HCT116 (cell line): Measurements from ENCODE around the gene LSS. TPM values are rescaled to one million over a fixed set of nuclear protein-coding genes. Genes with fewer than 3 reads are reported as not detected.

Experiments used
- ATAC-seq: fragments of 200-7000 bp; cut with Tn5 transposase; 2 replicates; pipeline ENCODE4 v1.9.1; 2020; ENCODE audit warnings: mild to moderate bottlenecking, moderate library complexity
- BruUV-seq: library from RNA; stranded (reverse); fragments of 400-500 nt; replicated peaks from 2 replicates; lab custom pipeline; 2021; lab: Mats Ljungman, UMichigan
- CTCF ChIA-PET: fragments of 300-600 bp; sonication (Branson Sonifier 250); formaldehyde crosslinking; loops from one replicate; lab custom pipeline; 2021; ENCODE audit warnings: antibody characterized with exemption; lab: Charles Lee
- POLR2A ChIA-PET: fragments of 300-600, 350-600 bp; sonication (Branson Sonifier 250); formaldehyde crosslinking; loops from one replicate; lab custom pipeline; 2021; ENCODE audit warnings: antibody characterized with exemption; lab: Charles Lee
- RAD21 ChIA-PET, 2 experiments: fragments of 300-600 bp; sonication (Branson Sonifier 250); formaldehyde crosslinking; loops; one replicate each; lab custom pipeline; 2023; ENCODE audit warnings: low total read pairs in 2 of 2; ENCODE audit not compliant: uncharacterized antibody in 2 of 2, unreplicated experiment in 2 of 2, low non-redundant PET in 1 of 2; lab: Charles Lee
- DNase-seq: peaks from one replicate; pipeline ENCODE4 v3.0.0-alpha.2; 2010; ENCODE audit warnings: low read depth, low spot score
- H2AFZ ChIP-seq: fragments of 200-600 bp; shearing (Covaris generic), sonication (generic); 2 replicates; pipeline ENCODE4 v1.6.1; 2017; ENCODE audit warnings: low read depth, mixed run types, mixed read lengths, antibody characterized with exemption, low read length; ENCODE audit not compliant: poor library complexity, severe bottlenecking
- H3K27ac ChIP-seq: 2 replicates; pipeline ENCODE4 v1.5.1; 2012; ENCODE audit warnings: low read depth, low read length
- H3K27me3 ChIP-seq: fragments of 200-600 bp; sonication (generic); 2 replicates; pipeline ENCODE4 v1.6.1; 2016; ENCODE audit warnings: mixed run types, low read length, mixed read lengths; ENCODE audit not compliant: insufficient read depth
- H3K36me3 ChIP-seq, 2 experiments: fragments of 200-500 bp in 1 of 2; fragments of 200-600 bp in 1 of 2; sonication (Bioruptor generic) in 1 of 2; sonication (generic) in 1 of 2; 2 replicates each; pipeline versions ENCODE4 v1.5.1 to v1.6.1; 2014 to 2016; ENCODE audit warnings: low read length in 2 of 2, inconsistent platforms in 1 of 2, mixed read lengths in 1 of 2, mixed run types in 1 of 2; ENCODE audit not compliant: insufficient read depth in 2 of 2, control insufficient read depth in 1 of 2
- H3K4me1 ChIP-seq, 2 experiments: fragments of 200-600 bp in 1 of 2; sonication (generic) in 1 of 2; 2 replicates each; pipeline versions ENCODE4 v1.5.1 to v1.6.1; 2012 to 2017; ENCODE audit warnings: low read length in 2 of 2, inconsistent platforms in 1 of 2, mild to moderate bottlenecking in 1 of 2, mixed read lengths in 1 of 2, mixed run types in 1 of 2, moderate library complexity in 1 of 2; ENCODE audit not compliant: insufficient read depth in 2 of 2, control insufficient read depth in 1 of 2
- H3K4me2 ChIP-seq: fragments of 200-600 bp; sonication (generic); 2 replicates; pipeline ENCODE4 v1.6.1; 2017; ENCODE audit warnings: mixed run types, low read length, mixed read lengths
- H3K4me3 ChIP-seq, 2 experiments: fragments of 200-600 bp in 1 of 2; sonication (generic) in 1 of 2; replicated peaks in 1 of 2; 2 replicates each; pipeline ENCODE4 v1.5.1; 2011 to 2016; ENCODE audit warnings: low read length in 2 of 2, control low read depth in 1 of 2, low read depth in 1 of 2, mild to moderate bottlenecking in 1 of 2, mixed read lengths in 1 of 2, mixed run types in 1 of 2
- H3K79me2 ChIP-seq: fragments of 200-600 bp; sonication (generic); 2 replicates; pipeline ENCODE4 v1.6.1; 2017; ENCODE audit warnings: mild to moderate bottlenecking, mixed run types, low read length, moderate library complexity, mixed read lengths; ENCODE audit not compliant: insufficient read depth
- H3K9ac ChIP-seq: fragments of 200-600 bp; sonication (generic); 2 replicates; pipeline ENCODE4 v1.6.1; 2016; ENCODE audit warnings: low read length, mixed read lengths
- H3K9me2 ChIP-seq: fragments of 200-600 bp; sonication (generic), shearing (Covaris generic); 2 replicates; pipeline ENCODE4 v1.6.1; 2017; ENCODE audit warnings: mixed run types, mild to moderate bottlenecking, moderate library complexity; ENCODE audit not compliant: insufficient read depth
- H3K9me3 ChIP-seq, 2 experiments: fragments of 200-500 bp in 1 of 2; fragments of 200-600 bp in 1 of 2; sonication (Bioruptor generic) in 1 of 2; sonication (generic) in 1 of 2; 2 replicates each; pipeline ENCODE4 v1.6.1; 2014 to 2017; ENCODE audit warnings: low read length in 2 of 2, mixed read lengths in 2 of 2, inconsistent platforms in 1 of 2, low read depth in 1 of 2, mild to moderate bottlenecking in 1 of 2, mixed run types in 1 of 2, moderate library complexity in 1 of 2; ENCODE audit not compliant: control insufficient read depth in 1 of 2, insufficient read depth in 1 of 2
- H4K20me1 ChIP-seq: fragments of 200-600 bp; sonication (generic), shearing (Covaris generic); 2 replicates; pipeline ENCODE4 v1.6.1; 2017; ENCODE audit warnings: mixed run types, mild to moderate bottlenecking, moderate library complexity; ENCODE audit not compliant: insufficient read depth
- CEBPB ChIP-seq: IDR thresholded peaks from 2 replicates; pipeline ENCODE4 v1.6.1; 2012; ENCODE audit warnings: low read depth
- EGR1 ChIP-seq: IDR thresholded peaks from 2 replicates; pipeline ENCODE4 v1.6.1; 2012; ENCODE audit warnings: low read depth
- FOSL1 ChIP-seq: IDR thresholded peaks from 2 replicates; pipeline ENCODE4 v1.6.1; 2012; ENCODE audit warnings: low read depth
- JUND ChIP-seq: IDR thresholded peaks from 2 replicates; pipeline ENCODE4 v1.6.1; 2012
- SP1 ChIP-seq: IDR thresholded peaks from 2 replicates; pipeline ENCODE4 v1.6.1; 2012; ENCODE audit warnings: low read depth
- TCF7L2 ChIP-seq: IDR thresholded peaks from 2 replicates; pipeline ENCODE4 v1.7.0; 2011; ENCODE audit warnings: borderline replicate concordance, inconsistent platforms; ENCODE audit not compliant: insufficient read depth, insufficient read length; ENCODE audit errors: extremely low read depth
- ZBTB33 ChIP-seq: IDR thresholded peaks from 2 replicates; pipeline ENCODE4 v1.6.1; 2011; ENCODE audit warnings: mild to moderate bottlenecking, low read length, moderate library complexity; ENCODE audit not compliant: insufficient replicate concordance; ENCODE audit errors: extremely low read depth
- ZFX ChIP-seq: fragments of 450-650 bp; IDR thresholded peaks from 2 replicates; pipeline ENCODE4 v1.6.1; 2017
- intact Hi-C: fragments of 100-400 bp; cut with micrococcal nuclease; formaldehyde crosslinking; loops from 2 replicates; pipeline ENCODE4 v1.10.0; 2022
- total RNA-seq: library from RNA; stranded (reverse); gene quantifications from one replicate; pipeline ENCODE4 v1.2.1, GENCODE V29; 2021; ENCODE audit not compliant: unreplicated experiment
- TF ChIP-seq, protein P1 (sequence below): IDR thresholded peaks from 2 replicates; pipeline ENCODE4 v1.6.1; 2012; ENCODE audit warnings: low read depth

LSS gene
- total RNA-seq, 1 experiment from 2014 or later = 44.7 TPM

DNA sequence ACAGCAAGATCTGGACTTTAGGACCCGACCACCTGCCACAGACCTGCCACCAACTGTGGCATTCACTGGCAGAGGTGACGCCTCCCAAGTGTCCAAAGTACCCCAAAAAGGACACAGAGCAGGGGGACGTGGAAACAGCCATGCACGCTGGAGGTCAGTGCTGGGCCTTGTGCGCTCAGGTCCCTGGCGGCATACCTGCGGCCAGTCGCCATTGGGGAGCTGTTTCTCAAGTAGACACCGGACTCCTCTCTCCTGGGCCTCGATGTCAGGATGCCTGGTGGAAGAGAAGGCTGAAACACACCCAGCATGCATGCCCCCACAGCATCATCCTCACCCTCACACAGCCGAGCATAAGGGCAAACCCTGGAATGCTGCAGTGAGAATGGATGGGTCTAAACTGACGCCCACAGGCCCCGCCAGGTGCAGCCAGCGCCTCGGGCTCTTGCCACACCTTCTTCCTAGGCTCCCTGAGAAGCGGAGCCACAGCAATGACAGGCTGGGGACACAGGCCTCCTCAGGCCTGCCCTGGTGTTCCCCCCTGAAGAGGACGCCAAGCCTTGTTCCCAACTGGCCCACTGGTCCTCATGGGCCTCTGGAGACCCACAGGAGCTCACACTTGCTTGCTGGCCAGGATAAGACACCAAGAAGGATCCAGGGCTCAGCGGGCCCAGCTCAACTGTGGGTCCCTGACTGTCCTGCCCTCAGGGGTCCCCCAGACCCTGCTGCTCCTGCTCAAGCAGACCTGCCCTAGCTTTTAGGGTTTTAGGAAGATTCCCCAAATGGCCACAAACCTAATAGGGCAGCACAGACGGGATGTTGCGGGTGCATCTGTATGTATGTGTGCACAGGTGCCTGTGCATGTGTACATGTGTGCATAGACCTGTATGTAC, 36.6 kb downstream of the LSS start:
- Histone ChIP-seq H3K27me3 (no peaks in the 10 kb centered on the region), H3K36me3 (peaks cover 0 to 4% of the 10 kb centered on the region in 2 experiments; a peak in 1 of 4 replicates), H3K9ac (no peak overlapping the region), H3K4me1 (peaks cover 14 to 19% of the 10 kb centered on the region in 2 experiments), H4K20me1 (no peaks in the 10 kb centered on the region), H3K79me2 (no peaks in the 10 kb centered on the region), H3K27ac (no peak overlapping the region), H3K9me2 (no peaks in the 10 kb centered on the region), H3K4me2 (no peak overlapping the region), H2AFZ (no peak overlapping the region), H3K9me3 (no peaks in the 10 kb centered on the region), H3K4me3 (no peak overlapping the region)
- DNase-seq = no peak
- ChIA-PET RAD21 (no interaction called here), POLR2A (no interaction called here), CTCF (no interaction called here)
- BruUV-seq = no TSS peak
- TF ChIP-seq SP1 (no peak), CEBPB (no peak), FOSL1 (no peak), EGR1 (no peak), JUND (no peak), ZBTB33 (no peak), TCF7L2 (no peak), ZFX (no peak)
- TF ChIP-seq, protein P1, sequence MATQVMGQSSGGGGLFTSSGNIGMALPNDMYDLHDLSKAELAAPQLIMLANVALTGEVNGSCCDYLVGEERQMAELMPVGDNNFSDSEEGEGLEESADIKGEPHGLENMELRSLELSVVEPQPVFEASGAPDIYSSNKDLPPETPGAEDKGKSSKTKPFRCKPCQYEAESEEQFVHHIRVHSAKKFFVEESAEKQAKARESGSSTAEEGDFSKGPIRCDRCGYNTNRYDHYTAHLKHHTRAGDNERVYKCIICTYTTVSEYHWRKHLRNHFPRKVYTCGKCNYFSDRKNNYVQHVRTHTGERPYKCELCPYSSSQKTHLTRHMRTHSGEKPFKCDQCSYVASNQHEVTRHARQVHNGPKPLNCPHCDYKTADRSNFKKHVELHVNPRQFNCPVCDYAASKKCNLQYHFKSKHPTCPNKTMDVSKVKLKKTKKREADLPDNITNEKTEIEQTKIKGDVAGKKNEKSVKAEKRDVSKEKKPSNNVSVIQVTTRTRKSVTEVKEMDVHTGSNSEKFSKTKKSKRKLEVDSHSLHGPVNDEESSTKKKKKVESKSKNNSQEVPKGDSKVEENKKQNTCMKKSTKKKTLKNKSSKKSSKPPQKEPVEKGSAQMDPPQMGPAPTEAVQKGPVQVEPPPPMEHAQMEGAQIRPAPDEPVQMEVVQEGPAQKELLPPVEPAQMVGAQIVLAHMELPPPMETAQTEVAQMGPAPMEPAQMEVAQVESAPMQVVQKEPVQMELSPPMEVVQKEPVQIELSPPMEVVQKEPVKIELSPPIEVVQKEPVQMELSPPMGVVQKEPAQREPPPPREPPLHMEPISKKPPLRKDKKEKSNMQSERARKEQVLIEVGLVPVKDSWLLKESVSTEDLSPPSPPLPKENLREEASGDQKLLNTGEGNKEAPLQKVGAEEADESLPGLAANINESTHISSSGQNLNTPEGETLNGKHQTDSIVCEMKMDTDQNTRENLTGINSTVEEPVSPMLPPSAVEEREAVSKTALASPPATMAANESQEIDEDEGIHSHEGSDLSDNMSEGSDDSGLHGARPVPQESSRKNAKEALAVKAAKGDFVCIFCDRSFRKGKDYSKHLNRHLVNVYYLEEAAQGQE = no peak
- intact Hi-C loops = no loop called here
- no peak for ATAC-seq
